Calu3 (cell line): ENCODE data around the gene UAP1. TPM values are rescaled to one million over a fixed set of nuclear protein-coding genes. Genes with fewer than 3 reads are reported as not detected.

Experiments used
- BruUV-seq: library from RNA; stranded (reverse); fragments of 400-500 nt; replicated peaks from 2 replicates; lab custom pipeline; 2021; lab: Mats Ljungman, UMichigan
- CTCF ChIA-PET: fragments of 300-600 bp; sonication (Branson Sonifier 250); formaldehyde crosslinking; loops from one replicate; lab custom pipeline; 2022; ENCODE audit warnings: antibody characterized with exemption; lab: Charles Lee
- DNase-seq: peaks from one replicate; pipeline ENCODE4 v3.0.0; 2022
- H3K27ac Mint-ChIP-seq: one replicate; pipeline ENCODE4 v1.8.0; 2022; ENCODE audit warnings: mixed read lengths; ENCODE audit not compliant: unreplicated experiment
- H3K27me3 Mint-ChIP-seq: one replicate; pipeline ENCODE4 v1.8.0; 2022; ENCODE audit warnings: mixed read lengths; ENCODE audit not compliant: unreplicated experiment
- H3K36me3 Mint-ChIP-seq: one replicate; pipeline ENCODE4 v1.8.0; 2022; ENCODE audit warnings: mild to moderate bottlenecking, moderate library complexity, mixed read lengths; ENCODE audit not compliant: insufficient read depth, unreplicated experiment
- H3K4me1 Mint-ChIP-seq: one replicate; pipeline ENCODE4 v1.8.0; 2022; ENCODE audit warnings: mild to moderate bottlenecking, low read depth, mixed read lengths; ENCODE audit not compliant: unreplicated experiment
- H3K4me3 Mint-ChIP-seq: one replicate; pipeline ENCODE4 v1.8.0; 2022; ENCODE audit warnings: mild to moderate bottlenecking, low read depth, moderate library complexity, mixed read lengths; ENCODE audit not compliant: unreplicated experiment
- H3K9me3 Mint-ChIP-seq: one replicate; pipeline ENCODE4 v1.8.0; 2022; ENCODE audit warnings: low read depth, mixed read lengths; ENCODE audit not compliant: unreplicated experiment
- CTCF ChIP-seq: fragments of 200-600 bp; IDR thresholded peaks from one replicate; pipeline ENCODE4 v1.8.0; 2022; ENCODE audit warnings: antibody characterized with exemption; ENCODE audit not compliant: unreplicated experiment
- intact Hi-C: fragments of 100-400 bp; cut with micrococcal nuclease; formaldehyde crosslinking; loops from one replicate; pipeline ENCODE4 v1.10.0; 2022; ENCODE audit not compliant: unreplicated experiment
- total RNA-seq: library from RNA; stranded (reverse); gene quantifications from 2 replicates; pipeline ENCODE4 v1.2.3, GENCODE V29; 2022

UAP1 gene
- total RNA-seq, 1 experiment from 2014 or later, result 47.2 TPM

- intact Hi-C loops, result no loop called here
- DNase-seq, result no peak
- no TSS peak for BruUV-seq
- peaks cover 3% of the 10 kb centered on the region for H3K36me3 Mint-ChIP-seq
- no peak overlapping the region for H3K27ac Mint-ChIP-seq
- no peaks in the 10 kb centered on the region for H3K4me1 Mint-ChIP-seq
- TF ChIP-seq CTCF, result no peak
- H3K9me3 Mint-ChIP-seq, result no peaks in the 10 kb centered on the region
- H3K27me3 Mint-ChIP-seq, result no peaks in the 10 kb centered on the region
- no peak overlapping the region for H3K4me3 Mint-ChIP-seq
- CTCF ChIA-PET, result interaction anchor here (0.6 kb wide), 1 partner anchor 9 kb away, joined by 3 read pairs; no protein-coding TSS in a partner anchor
Observed at GRCh38 chr1:162609306-162609705, 47.8 kb downstream of the UAP1 start.

- no peak for TF ChIP-seq CTCF
- Mint-ChIP-seq H3K27me3 (no peaks in the 10 kb centered on the region), H3K36me3 (peaks cover 3% of the 10 kb centered on the region), H3K27ac (no peak overlapping the region), H3K9me3 (no peaks in the 10 kb centered on the region), H3K4me3 (no peak overlapping the region), H3K4me1 (no peaks in the 10 kb centered on the region)
- CTCF ChIA-PET, result interaction anchor here (1.5 to 2.1 kb wide), 2 partner anchors 187 to 255 kb away, joined by 4 to 18 read pairs; no protein-coding TSS in a partner anchor
- DNase-seq, result no peak
- intact Hi-C loops, result loop anchor here (1.0 kb wide), 1 partner anchor 187 kb away; no protein-coding TSS in a partner anchor
- BruUV-seq, result no TSS peak
Observed at GRCh38 chr1:162612606-162613400, 51.3 kb downstream of the UAP1 start.

- Mint-ChIP-seq H3K27ac (no peak overlapping the region), H3K9me3 (no peaks in the 10 kb centered on the region), H3K27me3 (no peaks in the 10 kb centered on the region), H3K4me3 (no peak overlapping the region), H3K36me3 (no peaks in the 10 kb centered on the region), H3K4me1 (no peaks in the 10 kb centered on the region)
- CTCF ChIA-PET, result interaction anchor here (0.7 kb wide), 1 partner anchor 143 kb away, joined by 6 read pairs; no protein-coding TSS in a partner anchor
- intact Hi-C loops, result no loop called here
- no peak for TF ChIP-seq CTCF
- no TSS peak for BruUV-seq
- no peak for DNase-seq
Observed at GRCh38 chr1:162616848-162617247, 55.3 kb downstream of the UAP1 start.

- no TSS peak for BruUV-seq
- Mint-ChIP-seq H3K4me3 (no peak overlapping the region), H3K27ac (no peak overlapping the region), H3K36me3 (no peaks in the 10 kb centered on the region), H3K4me1 (no peaks in the 10 kb centered on the region), H3K27me3 (no peaks in the 10 kb centered on the region), H3K9me3 (no peaks in the 10 kb centered on the region)
- no peak for TF ChIP-seq CTCF
- intact Hi-C loops, result no loop called here
- CTCF ChIA-PET, result no interaction called here
- no peak for DNase-seq
Observed at GRCh38 chr1:162617513-162617912, 56.0 kb downstream of the UAP1 start.
